LNCaP clone FGC (cell line): ENCODE data around the gene DYTN.
"Not testable (repeated sequence)": the region's sequence is repeated elsewhere in the genome, so short reads cannot be mapped to it uniquely, and the experiment has no call there.

Experiments used
- DNase-seq: peaks from one replicate; pipeline ENCODE4 v3.0.0-alpha.2; 2011; ENCODE audit warnings: low read depth
- H3K4me3 ChIP-seq: 2 replicates; pipeline ENCODE4 v1.5.1; 2011; ENCODE audit warnings: mild to moderate bottlenecking, low read depth, low read length, control low read depth
- CTCF ChIP-seq: IDR thresholded peaks from 2 replicates; pipeline ENCODE4 v1.5.1; 2012; ENCODE audit warnings: mild to moderate bottlenecking; ENCODE audit not compliant: control insufficient read depth, insufficient read depth; ENCODE audit errors: extremely low read depth

Gene DYTN

GRCh38 chr2:206721256-206721920 lies 3.2 kb upstream of the DYTN start:
- H3K4me3 ChIP-seq = no peak overlapping the region
- TF ChIP-seq CTCF = no peak
- no peak for DNase-seq

DNA sequence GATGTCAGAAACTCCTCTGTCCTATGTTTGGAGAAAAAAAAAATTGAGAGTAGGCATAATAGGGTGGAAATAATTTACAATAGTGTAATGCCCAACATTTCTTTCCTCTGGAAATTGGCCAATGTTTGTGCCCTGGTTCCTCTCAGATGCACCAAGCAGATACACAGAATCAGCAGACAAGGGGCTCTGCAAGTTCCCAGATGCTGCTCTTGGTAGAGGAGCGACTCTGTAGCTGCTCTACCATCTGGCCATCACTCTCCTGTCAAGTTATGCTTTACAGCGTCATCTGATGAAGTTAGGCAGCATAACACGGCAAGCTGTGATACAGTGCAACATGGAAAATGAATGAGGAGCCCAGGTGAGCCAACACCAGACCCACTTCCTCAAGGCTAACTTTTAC lies 1.6 kb downstream of the DYTN start:
- no peak for TF ChIP-seq CTCF
- DNase-seq = no peak
- H3K4me3 ChIP-seq = no peak overlapping the region

DNA sequence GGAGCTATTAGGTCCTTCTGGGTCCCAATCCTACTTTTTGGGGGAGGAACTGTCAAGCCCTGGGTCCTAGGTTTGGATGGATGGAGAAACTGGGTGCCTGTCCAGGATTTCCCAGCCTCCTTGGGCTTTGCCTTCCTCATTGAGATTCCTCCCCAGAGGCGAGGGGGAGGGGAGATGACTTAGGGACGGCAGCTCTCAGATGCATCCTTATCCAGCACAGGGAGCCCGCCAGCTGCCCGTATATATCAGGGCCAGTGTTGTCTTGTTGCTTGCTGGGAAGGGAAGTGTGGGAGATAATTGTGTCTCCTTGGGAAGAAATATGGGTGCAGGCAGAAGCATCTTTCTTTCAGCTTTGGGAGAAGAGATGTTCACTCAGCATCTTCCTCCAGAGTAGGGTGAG lies 3.0 kb downstream of the DYTN start:
- H3K4me3 ChIP-seq, DNase-seq: not testable (repeated sequence)

- no peak for DNase-seq
- no peak for TF ChIP-seq CTCF
- no peak overlapping the region for H3K4me3 ChIP-seq
Measured at GRCh38 chr2:206713746-206714145, 4.5 kb downstream of the DYTN start.

DNA sequence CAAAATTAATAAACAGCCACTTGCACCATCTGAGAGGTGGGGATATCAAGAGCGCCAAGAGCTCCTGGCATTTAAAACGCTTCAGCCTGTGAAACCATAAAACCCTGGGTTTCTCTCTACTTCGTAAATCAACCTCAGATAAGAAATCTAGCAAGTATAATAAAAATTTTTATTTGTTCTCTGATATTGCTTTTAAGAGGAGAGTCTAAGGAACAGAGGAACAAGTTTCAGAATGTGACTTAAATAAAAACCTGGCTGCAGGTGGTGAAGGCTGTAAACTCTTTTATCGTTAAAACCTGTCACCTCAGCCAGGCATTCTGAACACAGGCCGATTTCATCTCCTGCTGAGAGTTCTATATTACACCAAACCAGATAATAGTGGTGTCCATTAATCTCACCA lies 9.9 kb downstream of the DYTN start:
- no peak for TF ChIP-seq CTCF
- peak; percentile 90 for DNase-seq

DNA sequence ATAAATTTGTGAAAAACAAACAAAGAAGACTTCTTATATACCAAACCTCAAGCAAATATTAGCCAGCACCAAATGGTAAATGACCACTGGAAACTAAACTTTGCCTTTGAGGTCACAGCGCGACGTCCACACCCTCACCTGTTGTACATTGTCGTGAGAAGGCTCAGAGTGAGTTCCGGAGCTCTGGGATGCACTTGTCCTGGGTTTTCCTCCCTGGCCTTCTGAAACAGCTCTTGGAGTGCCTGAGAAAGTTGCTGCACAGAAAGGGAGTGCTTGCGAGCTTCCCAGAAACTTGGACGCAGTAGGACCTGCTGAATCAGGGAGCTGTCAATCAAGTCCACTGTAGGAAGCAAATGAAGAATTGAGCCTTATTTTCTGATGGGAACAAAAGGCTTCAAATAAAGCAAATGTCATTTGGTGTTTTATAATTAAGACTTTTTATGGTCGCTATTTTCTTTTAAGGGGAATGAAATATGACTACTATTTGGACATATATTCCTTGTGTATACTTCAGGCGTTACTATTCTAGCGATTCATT lies 11.0 kb downstream of the DYTN start:
- no peak for DNase-seq
- H3K4me3 ChIP-seq = no peak overlapping the region
- TF ChIP-seq CTCF = no peak

More for the DNA sequence above, 9.9 kb downstream of the DYTN start:
- no peak overlapping the region for H3K4me3 ChIP-seq

- no peak for TF ChIP-seq CTCF
- DNase-seq = no peak
Measured at GRCh38 chr2:206701952-206702605, 16.1 kb downstream of the DYTN start.

More at GRCh38 chr2:206701952-206702605, 16.1 kb downstream of the DYTN start:
- no peak overlapping the region for H3K4me3 ChIP-seq
